Stimulated activated CD4-positive, alpha-beta T cell treated with anti-CD3 and anti-CD28 coated beads, Interleukin-1b, Interleukin-23, amount 100 ng/mL, for 4 hours (primary cell): ENCODE results near the gene MATN4.

Experiments
- DNase-seq, 2 donors: peaks; one replicate each; pipeline ENCODE4 v3.0.0-alpha.2; 2020; ENCODE audit warnings: low read depth in 2 of 2

The MATN4 gene

DNA sequence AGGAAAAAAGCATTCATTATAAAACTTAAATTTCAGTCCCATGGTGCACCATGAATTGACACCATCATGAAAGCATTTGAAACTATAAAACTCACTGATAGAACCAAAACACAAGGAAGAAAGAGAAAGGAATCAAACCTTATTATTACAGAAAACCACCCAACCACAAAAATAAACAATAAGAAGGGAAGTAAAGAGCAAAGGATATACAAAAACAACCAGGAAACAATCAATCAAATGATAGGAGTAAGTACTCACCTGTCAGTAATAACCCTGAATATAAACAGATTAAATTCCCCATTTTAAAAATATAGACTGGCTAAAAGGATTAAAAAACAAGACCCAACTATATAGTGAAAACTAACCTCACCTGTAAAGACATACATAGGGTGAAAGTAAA, 59.5 kb downstream of the MATN4 start:
- no peak for DNase-seq

DNA sequence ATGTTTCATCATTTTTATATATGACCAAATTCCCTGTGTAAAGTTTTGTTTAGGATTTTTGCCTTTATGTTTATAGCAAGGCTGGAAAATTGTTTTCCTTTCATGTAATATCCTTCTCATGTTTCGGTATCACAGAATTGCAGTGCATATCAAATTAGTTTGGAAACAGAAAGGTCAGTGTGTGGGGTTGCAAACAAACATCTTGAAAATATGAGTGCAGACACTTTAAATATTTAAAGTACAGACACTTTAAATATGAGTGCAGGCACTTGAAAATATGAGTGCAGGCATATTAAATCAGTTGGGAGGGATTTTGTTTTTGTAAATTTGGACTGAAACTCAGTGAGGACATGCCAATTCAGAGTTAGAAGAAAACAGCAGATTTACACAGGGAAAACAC, 60.2 kb downstream of the MATN4 start:
- DNase-seq: no peak

DNA sequence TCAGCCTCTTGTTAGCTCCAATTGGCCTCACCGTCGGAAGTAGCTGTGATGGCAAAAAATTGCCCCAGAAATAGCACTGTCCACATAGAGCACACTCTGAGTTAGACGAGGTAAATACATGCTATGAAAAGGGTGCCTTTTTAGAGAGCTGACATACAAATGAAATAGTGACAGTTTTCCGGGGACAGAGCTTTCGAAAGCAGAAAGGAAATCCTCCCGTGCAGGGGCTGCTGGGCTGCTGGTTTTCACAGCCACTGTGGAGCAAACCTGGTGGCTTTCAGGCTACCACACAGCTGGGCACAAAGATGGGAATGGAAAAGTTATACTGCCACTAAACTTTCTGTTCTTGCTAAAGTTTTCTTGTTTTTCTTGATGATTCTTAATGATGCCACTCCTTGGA, 62.0 kb downstream of the MATN4 start:
- no peak for DNase-seq
